Psoas muscle (tissue), 8 donors: Measurements from ENCODE around the gene VMO1. TPM values are rescaled to one million over a fixed set of nuclear protein-coding genes. Genes with fewer than 3 reads are reported as not detected.

Experiments used
- ATAC-seq, 4 donors: fragments of 200-7000 bp; cut with Tn5 transposase; one replicate each; pipeline ENCODE4 v1.9.1; 2020; ENCODE audit warnings: moderate library complexity in 3 of 4, mild to moderate bottlenecking in 2 of 4
- DNase-seq, 2 donors: peaks; one replicate each; pipeline ENCODE4 v3.0.0-alpha.2; 2020
- H3K27ac ChIP-seq: fragments of 200-600 bp; one replicate; pipeline ENCODE4 v1.8.0; 2022
- H3K27me3 ChIP-seq, 3 donors: fragments of 200-600 bp in 1 of 3; one replicate each; pipeline versions ENCODE4 v1.6.1 to v1.8.0; 2013 to 2022; ENCODE audit warnings: low read length in 2 of 3, mild to moderate bottlenecking in 2 of 3, moderate library complexity in 1 of 3; ENCODE audit not compliant: insufficient read depth in 3 of 3
- H3K36me3 ChIP-seq, 2 donors: fragments of 200-600 bp in 1 of 2; one replicate each; pipeline versions ENCODE4 v1.6.1 to v1.8.0; 2013 to 2022; ENCODE audit warnings: low read depth in 1 of 2, mild to moderate bottlenecking in 1 of 2, moderate library complexity in 1 of 2; ENCODE audit not compliant: insufficient read depth in 1 of 2
- H3K4me1 ChIP-seq: fragments of 200-600 bp; one replicate; pipeline ENCODE4 v1.8.0; 2022
- H3K4me3 ChIP-seq: fragments of 200-600 bp; one replicate; pipeline ENCODE4 v1.8.0; 2022; ENCODE audit warnings: mild to moderate bottlenecking
- H3K9me3 ChIP-seq: fragments of 200-600 bp; one replicate; pipeline ENCODE4 v1.8.0; 2022
- WGBS, 3 donors: extraction: QIAGEN DNeasy Blood & Tissue Kit; methylation state at CpG; one replicate each; pipeline versions ENCODE4 v1.1.6 to v1.1.7; 2013; 5-methylcytosine and 5-hydroxymethylcytosine counted together
- intact Hi-C, 2 donors: fragments of 100-400 bp; cut with DNase I; formaldehyde crosslinking; loops; one replicate each; pipeline versions ENCODE4 v1.11.0 to v1.14.2; 2022
- polyA plus RNA-seq, 3 donors: library from polyadenylated mRNA; stranded (reverse); fragments of 200-250 nt; gene quantifications; one replicate each; pipeline ENCODE4 v1.2.3, GENCODE V29; 2013
- total RNA-seq, 4 donors: library from RNA; stranded (reverse); fragmentation: NEBNext Ultra II Directional in 2 of 4; extraction: Animal tissue kit (Norgen Biotek cat#: 25700) in 2 of 4; gene quantifications; one replicate each; pipeline versions ENCODE4 v1.2.1 to v1.2.4, GENCODE V29; 2021 to 2023
- TF ChIP-seq, protein P1 (sequence below): fragments of 200-600 bp; IDR thresholded peaks from one replicate; pipeline ENCODE4 v1.8.0; 2022; ENCODE audit warnings: antibody characterized with exemption
- donor health status: healthy with polysubstance abuse.
- donor health status: DM: no; HTN: no; CAD: no; lungs with moderate emphysema.
- donor health status: Bipolar disorder and iron deficiency.
- donor health status: healthy.
- donor health status: DM: yes; HTN: yes; CAD: no.
- donor health status: DM: no; HTN: no; CAD: no.
- donor health status: DM: no; HTN: no; CAD: no.
- donor health status: DM: yes; HTN: yes; CAD: no.

The VMO1 gene
- total and polyA plus RNA-seq, 7 donors, result 0.42 to 3.1 (median 0.84) TPM

DNA sequence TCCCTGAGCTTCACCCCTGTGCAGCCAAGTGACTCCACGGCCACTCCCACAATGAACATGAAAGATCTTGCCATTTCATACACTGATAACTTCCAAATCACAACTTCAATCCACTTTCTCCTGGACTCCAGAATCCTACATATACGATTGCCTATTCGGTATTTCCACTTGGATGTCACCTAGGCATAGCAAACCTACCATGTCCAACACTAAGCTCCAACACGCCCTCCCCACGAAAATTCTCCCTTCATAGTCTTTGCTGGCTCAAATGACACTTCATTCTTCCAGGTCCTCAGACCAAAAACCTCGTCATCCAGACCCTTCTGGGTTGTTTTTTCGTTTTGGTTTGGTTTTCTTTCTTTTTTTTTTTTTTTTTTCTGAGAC is 4.5 kb upstream of the VMO1 start:
- H3K4me1 ChIP-seq, result peaks cover 24% of the 10 kb centered on the region
- TF ChIP-seq, protein P1, sequence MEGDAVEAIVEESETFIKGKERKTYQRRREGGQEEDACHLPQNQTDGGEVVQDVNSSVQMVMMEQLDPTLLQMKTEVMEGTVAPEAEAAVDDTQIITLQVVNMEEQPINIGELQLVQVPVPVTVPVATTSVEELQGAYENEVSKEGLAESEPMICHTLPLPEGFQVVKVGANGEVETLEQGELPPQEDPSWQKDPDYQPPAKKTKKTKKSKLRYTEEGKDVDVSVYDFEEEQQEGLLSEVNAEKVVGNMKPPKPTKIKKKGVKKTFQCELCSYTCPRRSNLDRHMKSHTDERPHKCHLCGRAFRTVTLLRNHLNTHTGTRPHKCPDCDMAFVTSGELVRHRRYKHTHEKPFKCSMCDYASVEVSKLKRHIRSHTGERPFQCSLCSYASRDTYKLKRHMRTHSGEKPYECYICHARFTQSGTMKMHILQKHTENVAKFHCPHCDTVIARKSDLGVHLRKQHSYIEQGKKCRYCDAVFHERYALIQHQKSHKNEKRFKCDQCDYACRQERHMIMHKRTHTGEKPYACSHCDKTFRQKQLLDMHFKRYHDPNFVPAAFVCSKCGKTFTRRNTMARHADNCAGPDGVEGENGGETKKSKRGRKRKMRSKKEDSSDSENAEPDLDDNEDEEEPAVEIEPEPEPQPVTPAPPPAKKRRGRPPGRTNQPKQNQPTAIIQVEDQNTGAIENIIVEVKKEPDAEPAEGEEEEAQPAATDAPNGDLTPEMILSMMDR, result no peak
- H3K9me3 ChIP-seq, result no peaks in the 10 kb centered on the region
- H3K27me3 ChIP-seq, result peaks cover 0 to 7% (median 2%) of the 10 kb centered on the region in 3 donors
- DNase-seq (peak in 1 of 2 donors; percentile 8), ATAC-seq (no peak)
- WGBS, 3 donors, result 28 to 38% (median 37%) methylated on average over 7 of the region's 7 CpGs
- peak overlapping the region; percentile 90 for H3K27ac ChIP-seq
- intact Hi-C loops, result no loop called here
- H3K4me3 ChIP-seq, result peak overlapping the region; percentile 82
- H3K36me3 ChIP-seq, result no peaks in the 10 kb centered on the region

DNA sequence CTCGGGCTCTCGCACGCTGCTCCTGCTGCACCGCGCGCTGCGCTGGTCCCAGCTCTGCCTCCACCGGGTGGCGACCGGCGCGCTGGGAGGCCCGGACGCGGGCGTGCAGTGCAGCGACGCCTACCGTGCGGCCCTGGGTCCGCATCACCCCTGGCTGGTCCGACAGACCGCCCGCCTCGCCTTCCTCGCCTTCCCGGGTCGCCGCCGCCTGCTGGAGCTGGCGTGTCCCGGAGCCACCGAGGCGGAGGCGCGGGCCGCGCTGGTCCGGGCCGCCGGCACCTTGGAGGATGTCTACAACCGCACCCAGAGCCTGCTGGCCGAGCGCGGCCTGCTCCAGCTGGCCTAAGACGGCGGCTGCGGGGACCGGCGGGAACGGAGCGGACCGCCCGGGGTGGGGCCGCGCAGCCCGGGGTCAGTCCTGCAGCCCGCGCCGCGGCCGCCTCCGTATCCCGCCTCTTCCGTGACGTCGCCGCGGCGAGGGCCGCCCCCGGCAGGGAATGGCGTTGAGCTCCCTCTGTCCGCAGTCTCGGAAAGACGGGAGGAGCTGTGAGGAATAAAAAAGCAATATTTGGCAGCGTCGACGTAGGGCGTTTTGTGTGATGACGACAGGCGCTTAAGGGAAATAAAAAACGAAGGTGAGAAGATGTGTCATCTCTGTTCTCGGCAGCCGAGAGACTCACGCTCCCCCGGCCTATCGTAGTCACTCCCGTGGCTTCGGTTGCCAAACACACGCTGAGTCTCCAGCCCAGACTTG is 4.0 kb upstream of the VMO1 start:
- intact Hi-C loops, result no loop called here

DNA sequence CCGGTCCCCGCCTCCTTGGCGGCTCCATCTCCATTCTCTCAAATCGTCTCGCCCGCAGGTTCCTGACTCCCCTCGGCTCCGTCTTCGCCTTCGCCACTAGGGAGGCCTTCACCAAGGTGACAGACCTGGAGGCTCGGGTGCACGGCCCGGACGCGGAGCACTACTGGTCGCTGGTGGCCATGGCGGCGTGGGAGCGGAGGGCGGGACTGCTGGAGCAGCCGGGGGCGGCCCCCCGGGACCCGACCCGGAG is 3.5 kb upstream of the VMO1 start:
- no peaks in the 10 kb centered on the region for H3K36me3 ChIP-seq
- peaks cover 0 to 18% (median 2%) of the 10 kb centered on the region in 3 donors for H3K27me3 ChIP-seq
- peaks cover 26% of the 10 kb centered on the region for H3K4me1 ChIP-seq
- no peak for DNase-seq
- WGBS, 3 donors, result 0 to 3% (median 2%) methylated on average over 5 to 25 of the region's 25 CpGs
- ATAC-seq, result no peak
- peak overlapping the region; percentile 90 for H3K27ac ChIP-seq
- intact Hi-C loops, result no loop called here
- H3K4me3 ChIP-seq, result peak overlapping the region; percentile 82
- no peaks in the 10 kb centered on the region for H3K9me3 ChIP-seq
- TF ChIP-seq, protein P1, result no peak

More for the DNA sequence above, 4.0 kb upstream of the VMO1 start:
- Histone ChIP-seq H3K36me3 (no peaks in the 10 kb centered on the region), H3K4me1 (peaks cover 26% of the 10 kb centered on the region), H3K27me3 (peaks cover 0 to 12% (median 2%) of the 10 kb centered on the region in 3 donors), H3K4me3 (peak overlapping the region; percentile 82), H3K27ac (peak overlapping the region; percentile 90), H3K9me3 (no peaks in the 10 kb centered on the region)
- ATAC-seq (peak; percentile 91 to 92 (median 92)), DNase-seq (peak; percentile 86 to 93)
- 0% methylated on average over 75 to 91 of the region's 91 CpGs for WGBS, 3 donors
- TF ChIP-seq, protein P1, result peak; percentile 68

DNA sequence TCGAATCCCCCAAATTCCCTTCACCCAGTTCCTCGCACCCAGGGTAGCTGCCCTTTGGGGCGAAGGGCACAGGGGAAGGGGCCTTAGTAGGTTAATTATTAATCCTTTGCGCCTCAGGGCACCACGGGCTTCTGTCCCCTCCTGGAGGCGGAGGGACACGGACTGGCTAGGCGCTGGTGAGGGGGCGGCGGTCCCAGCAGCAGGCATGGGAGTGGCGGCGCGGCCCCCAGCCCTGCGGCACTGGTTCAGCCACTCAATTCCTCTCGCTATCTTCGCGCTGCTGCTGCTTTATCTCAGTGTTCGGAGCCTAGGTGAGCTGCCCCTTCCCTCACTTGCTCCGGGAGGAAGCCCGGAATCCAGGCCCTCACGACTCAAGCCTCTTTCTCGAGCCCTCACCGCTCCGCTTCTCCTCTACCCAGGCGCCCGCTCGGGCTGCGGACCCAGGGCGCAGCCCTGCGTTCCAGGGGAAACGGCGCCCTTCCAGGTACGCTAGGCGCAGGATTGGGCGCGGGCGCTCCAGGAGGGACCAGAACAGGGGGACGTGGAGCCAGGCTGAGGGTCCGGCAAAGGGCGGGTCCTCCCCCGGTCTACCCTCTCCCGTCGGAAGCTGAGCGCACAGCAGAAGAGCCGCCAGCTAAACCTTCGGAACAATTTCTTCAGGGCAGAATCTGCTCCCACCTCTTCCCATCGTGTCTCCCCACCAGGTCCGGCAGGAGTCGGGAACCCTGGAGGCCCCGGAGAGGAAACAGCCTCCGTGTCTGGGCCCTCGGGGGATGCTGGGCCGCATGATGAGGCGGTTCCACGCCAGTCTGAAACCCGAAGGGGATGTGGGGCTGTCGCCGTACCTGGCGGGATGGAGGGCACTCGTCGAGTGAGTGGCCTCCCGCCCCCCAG is 2.9 kb upstream of the VMO1 start, which contains the start of gene GLTPD2:
Gene GLTPD2, plus strand, starts transcription at position 158 of the 894 bp plus-strand sequence. Its CDS starts 48 bp downstream, at position 206.
- TF ChIP-seq, protein P1, result no peak
- H3K36me3 ChIP-seq, result no peaks in the 10 kb centered on the region
- H3K4me3 ChIP-seq, result peak within 1 kb of the TSS; percentile 82
- intact Hi-C loops, result no loop called here
- peaks cover 26% of the 10 kb centered on the region for H3K4me1 ChIP-seq
- H3K27ac ChIP-seq, result peak within 1 kb of the TSS; percentile 90
- WGBS, 3 donors, result 48 to 50% (median 49%) methylated on average over 60 to 62 of the region's 62 CpGs
- ATAC-seq, result no peak
- H3K9me3 ChIP-seq, result no peaks in the 10 kb centered on the region
- no peak for DNase-seq
- H3K27me3 ChIP-seq, result peaks cover 0 to 23% (median 5%) of the 10 kb centered on the region in 3 donors
